OCI-M2 (cell line): ENCODE measurements around the gene CYBB.
A peak's percentile ranks its signal among the peaks of the same experiment; 100 is the strongest.
"Not testable (repeated sequence)": the region's sequence is repeated elsewhere in the genome, so short reads cannot be mapped to it uniquely, and the experiment has no call there.

Source experiments
- DNase-seq: peaks from one replicate; lab custom pipeline; 2025; ENCODE audit not compliant: unreplicated experiment; lab: John Stamatoyannopoulos, UW

CYBB gene

DNA sequence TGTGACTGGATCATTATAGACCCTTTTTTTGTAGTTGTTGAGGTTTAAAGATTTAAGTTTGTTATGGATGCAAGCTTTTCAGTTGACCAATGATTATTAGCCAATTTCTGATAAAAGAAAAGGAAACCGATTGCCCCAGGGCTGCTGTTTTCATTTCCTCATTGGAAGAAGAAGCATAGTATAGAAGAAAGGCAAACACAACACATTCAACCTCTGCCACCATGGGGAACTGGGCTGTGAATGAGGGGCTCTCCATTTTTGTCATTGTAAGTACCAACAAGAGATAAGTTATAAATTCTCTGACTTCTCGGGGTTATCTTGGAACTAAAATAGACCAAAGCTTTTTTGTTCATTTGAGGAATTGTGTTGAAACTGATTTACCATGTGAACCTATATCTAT lies at the start of gene CYBB:
TSS of gene CYBB (plus strand) at position 203 of the 400 bp plus-strand sequence. CDS start at position 222, 19 bp downstream.
- no peak for DNase-seq

DNA sequence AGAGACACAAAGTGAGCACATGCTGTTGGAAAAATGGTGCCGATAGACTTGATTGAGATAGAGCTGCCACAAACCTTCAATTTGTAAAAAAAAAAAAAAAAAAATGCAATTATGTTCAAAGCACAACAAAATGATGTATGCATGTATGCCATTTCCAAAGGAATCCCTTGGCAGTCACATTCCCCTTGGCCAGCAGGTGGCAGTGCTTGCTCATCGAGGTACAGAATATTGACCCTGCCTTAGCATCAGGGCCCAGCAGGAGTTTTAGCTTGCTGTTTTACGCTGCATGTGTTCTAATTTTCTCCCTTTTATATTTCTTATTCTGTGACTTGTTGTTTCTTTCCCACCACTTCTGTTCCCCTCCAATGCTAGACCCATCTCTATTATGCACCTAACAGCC lies 34.5 kb upstream of the CYBB start:
- DNase-seq = peak; percentile 11

DNA sequence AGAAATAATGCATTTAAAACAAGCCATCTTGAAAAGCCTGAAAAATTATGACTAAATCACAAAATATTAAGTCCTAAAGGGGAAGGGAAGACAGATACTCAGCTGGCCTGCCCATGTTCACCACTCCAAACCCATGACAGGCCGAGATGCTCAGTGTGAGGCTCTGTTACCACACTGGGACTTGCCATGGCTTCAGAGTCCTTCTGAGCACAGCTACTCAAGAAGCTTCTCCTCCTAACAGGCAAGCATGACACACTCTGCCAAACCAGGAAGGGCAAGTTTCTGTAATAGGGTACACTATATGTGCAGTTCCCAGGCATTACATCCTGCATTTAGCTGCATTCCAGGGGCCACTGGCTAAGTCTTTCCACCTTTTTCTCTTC lies 34.0 kb upstream of the CYBB start:
- no peak for DNase-seq

DNA sequence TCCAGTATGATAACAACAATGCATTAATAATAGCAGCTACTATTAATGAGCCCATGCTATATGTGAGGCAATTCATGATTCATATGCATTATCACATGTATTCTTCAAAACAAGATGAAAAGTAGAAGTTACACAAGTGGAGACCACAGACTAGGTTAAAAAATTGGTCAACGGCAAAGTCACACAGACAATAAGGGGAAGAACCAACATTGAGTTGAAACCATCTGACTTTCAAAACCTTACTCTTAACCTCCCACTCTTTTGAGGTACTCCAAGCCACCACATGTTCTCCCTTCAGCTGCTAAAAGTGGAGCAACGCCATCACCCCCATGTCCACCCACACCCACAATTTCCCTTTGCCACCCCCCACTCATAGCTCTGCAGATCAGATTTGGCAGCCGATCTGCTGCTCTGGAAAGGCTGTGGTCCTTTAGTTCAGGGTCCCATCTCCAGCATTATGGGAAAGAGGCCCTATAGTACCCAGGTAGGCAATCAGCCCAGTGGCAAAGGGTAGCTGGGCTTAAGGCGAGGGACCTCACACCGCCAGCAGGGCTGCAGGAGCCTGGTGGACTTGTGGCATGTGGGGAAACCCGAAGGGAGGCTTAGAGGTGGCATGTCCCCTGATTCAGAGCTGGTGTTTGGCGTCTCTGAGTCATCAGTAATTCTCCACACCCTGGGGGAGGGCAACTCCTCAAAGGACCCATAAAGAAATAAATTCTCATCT lies 33.5 kb upstream of the CYBB start:
- DNase-seq = no peak

DNA sequence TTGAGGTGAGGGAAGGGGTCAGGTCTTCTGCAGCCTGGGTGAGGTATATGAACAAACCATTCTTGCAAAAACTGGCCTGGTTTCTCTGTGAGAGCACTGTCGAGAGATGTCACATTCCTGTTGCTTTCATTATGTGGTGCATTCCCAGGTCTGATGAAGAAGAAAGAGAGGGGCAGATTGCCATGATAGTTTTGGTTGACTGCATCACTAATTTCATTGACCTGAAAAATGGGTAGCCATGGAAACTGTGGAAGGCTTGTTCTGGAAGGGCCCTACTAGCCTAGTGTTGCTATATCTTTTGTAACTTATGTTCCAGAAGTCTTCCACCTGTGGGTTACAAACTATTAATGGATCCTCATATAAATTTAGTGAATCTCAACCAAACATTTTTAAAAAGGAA lies 32.9 kb upstream of the CYBB start:
- DNase-seq = no peak

DNA sequence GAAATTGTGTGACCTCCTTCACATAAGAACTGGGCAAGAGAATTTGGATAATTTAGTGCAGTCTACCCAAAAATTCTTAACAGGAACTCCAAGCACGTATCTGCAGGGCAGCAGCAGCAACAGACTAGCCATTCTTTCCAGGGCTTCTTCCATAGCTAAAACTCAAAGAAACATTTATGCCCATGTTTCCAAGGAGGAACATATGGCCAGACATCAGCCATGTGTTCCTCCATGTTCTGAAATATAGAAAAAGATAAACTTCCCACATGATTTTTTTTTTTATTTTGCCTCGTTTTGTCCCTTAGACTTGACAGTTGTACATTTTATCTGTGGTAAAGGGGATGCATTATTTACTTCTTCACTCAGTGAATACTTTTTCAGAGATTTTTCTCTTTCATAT lies 27.6 kb upstream of the CYBB start:
- no peak for DNase-seq

DNA sequence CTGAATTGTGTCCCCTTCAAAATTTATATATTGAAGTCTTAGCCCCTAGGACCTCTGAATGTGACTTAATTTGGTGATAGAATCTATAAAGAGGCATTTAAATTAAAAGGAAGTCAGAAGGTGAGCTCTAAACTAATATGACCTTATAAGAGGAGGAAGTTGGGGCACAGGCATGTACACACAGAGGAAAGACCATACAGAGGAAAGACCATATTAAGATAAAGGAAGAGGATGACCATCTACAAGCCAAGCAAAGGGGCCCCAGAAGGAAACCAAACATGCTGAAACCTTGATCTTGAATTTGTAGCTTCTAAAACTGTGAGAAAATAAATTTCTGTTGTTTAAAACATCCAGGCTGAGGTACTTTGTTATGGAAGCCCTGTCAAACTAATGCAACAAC lies 26.9 kb upstream of the CYBB start:
- DNase-seq = no peak

DNA sequence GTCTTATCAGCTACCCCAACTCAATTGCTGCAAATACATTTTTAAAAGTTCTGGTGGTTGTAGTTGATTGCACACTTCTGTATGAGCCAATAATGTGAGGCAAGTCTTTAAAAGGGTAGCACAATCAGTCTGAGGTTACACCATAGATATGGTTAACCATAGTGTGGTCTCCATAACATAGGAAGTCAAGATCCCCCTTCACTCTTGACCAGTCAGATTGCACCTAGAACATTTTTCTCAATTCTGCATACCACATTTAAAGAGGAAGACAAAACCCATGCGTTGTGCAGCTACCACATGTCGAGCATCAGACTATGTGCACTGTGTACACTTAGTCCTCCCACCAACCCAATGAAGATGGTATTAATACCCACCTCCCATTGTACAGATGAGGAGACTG lies 26.5 kb upstream of the CYBB start:
- no peak for DNase-seq

DNA sequence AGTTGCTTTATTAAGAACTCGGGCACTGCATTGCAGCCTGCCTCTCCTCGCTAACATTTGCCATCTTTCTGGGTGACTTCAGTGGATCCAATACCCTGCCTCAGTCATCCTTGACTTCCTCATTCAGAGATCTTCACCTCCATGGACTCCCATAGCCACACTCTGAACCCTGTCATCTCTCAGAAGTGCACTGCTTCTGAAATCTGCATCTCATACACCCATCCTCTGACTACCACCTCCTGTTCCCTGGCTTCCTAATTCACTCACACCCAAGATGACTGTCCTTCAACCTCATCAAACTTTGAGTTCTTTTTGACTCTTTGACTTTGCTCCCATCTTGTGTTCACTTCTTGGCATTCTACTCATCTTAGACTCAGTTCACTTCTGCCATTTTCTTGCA lies 25.3 kb upstream of the CYBB start:
- DNase-seq = no peak

DNA sequence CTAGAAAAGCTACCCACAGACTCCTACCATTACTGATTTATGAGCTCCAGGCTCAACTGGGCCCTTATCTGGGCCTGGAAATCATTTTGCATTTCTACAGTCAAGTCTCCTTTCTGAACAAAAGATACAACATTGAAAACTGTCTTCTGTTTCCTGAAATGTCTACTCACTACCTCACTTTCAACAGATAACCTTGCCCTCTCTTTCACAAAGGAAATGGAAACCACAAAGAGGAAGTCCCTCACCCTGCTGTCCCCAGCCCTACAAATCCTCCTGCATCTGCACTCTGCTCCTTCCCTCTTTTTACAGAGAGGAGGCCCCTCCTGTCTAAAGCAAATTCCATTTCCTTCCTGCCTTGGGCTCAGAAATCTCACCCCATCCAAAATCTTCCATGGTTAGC lies 24.8 kb upstream of the CYBB start:
- peak; percentile 27 for DNase-seq

DNA sequence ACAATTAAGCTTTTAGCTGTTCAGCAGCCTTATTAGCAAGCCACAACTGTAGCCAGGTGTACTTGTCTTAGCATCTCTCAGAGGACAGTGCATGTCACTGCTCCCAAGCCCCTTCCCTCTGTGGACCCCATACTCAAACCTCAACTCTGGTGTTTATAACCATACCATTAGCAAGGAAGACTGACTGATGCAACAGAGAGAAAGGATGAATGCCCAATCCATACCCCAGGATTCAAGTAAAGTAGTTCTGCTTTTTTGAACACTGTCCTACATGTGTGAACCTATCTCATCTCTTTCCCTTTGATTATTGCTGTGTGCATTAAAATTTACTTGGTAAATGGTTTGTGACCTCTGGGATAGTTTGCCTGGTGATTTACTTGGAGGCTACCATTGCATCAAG lies 22.8 kb upstream of the CYBB start:
- no peak for DNase-seq

DNA sequence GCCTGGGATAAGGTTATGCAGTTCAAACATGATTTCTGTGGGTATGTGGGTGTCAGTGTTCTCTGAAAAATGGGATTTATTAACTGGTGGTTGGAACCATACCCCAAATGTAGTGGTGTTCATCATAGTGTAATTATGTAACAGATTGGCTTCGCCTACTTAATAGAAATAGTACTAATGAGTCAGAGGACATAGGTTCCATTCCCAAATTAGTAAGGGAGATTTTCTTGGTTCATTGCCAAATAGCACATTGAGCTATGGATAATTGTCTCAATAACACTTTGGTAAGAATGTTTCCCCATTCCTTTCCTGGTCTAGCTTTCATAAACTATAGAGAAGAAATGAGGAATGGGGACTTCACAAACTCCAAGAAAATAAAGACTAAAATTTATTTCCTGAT lies 20.5 kb upstream of the CYBB start:
- DNase-seq = no peak

DNA sequence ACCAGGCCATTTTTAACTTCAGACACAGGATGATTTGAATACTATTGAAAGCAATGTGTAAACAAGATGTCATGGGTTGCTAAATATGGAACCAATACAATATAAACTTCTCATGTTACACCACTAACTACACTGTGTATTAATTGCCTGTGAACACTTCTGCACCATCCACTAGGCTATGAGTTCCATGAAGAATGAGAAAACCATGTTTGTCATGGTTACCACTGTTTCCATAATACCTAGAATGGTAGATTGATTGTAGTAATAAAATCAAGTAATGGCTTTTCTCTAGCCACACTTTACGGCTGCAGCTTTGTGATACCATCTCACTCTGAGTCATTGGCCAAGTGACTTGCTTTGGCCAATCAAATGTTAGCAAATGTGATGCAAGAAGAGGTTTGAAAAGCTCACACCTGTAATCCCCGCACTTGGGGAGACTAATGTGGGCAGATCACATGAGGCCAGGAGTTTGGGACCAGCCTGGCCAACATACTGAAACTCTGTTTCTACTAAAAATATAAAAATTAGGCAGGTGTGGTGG lies 19.9 kb upstream of the CYBB start:
- DNase-seq = no peak

DNA sequence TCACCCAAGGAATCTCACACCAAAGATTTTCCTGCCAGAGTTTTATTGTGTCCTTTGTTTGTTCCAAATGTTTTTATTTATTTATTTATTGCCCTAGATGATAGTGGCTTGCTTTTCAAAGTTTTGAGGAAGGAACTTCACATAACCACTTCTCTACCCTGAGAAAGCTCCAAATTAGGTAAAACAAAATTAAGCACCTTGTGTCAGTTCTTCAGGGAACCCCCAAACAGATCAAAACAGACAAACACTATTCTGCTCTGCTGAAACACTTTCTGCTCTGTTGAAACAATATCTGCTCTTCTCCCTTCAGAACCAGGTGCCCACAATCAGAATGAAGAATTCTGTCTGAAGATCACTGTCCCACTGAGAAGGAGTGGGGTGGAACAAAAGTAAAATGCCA lies 16.5 kb upstream of the CYBB start:
- no peak for DNase-seq

DNA sequence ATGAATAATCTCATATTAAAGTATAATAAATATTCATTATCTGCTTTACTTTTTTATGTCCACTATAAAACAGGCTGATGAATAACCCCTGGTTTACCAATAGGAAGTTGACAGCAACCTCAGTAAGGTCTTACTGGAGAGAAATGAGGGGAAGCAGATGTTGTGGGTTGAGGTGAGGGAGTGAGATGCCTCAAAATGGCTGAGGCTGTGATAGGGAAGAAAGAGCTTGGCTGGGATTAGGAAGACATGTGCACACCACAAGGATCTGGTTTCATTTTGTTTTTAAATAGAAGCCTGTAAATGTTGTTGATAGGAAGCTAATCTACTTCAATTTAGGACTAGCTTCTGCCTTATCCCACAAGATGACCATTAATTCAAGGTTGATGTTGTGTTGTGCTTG lies 14.4 kb upstream of the CYBB start:
- no peak for DNase-seq

DNA sequence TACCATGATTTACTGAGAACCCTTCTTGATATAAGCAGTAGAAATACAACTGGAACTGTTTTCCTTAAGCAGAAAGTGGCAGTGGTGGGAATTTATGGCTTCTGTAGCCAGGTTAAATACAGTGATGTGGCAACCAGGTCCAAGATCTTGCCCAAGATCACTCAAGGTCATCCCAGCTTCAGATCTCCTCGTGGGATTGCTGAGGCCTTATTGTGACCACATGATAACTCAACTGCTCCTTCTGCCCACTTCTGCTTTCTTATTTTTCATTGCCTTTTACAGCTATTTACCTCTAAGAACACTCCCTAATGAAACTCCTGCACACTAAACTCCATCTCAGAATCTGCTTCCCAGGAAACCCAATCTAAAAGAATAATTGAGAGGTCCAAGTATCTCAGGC lies 12.4 kb upstream of the CYBB start:
- DNase-seq = no peak

DNA sequence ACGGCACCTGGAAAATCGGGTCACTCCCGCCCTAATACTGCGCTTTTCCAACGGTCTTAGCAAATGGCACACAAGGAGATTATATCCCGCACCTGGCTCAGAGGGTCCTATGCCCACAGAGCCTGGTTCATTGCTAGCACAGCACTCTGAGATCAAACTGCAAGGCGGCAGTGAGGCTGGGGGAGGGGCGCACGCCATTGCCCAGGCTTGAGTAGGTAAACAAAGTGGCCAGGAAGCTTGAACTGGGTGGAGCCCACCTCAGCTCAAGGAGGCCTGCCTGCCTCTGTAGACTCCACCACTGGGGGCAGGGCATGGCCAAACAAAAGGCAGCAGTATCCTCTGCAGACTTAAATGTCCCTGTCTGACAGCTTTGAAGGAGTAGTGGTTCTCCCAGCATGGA lies 11.0 kb upstream of the CYBB start:
- DNase-seq = not testable (repeated sequence)

DNA sequence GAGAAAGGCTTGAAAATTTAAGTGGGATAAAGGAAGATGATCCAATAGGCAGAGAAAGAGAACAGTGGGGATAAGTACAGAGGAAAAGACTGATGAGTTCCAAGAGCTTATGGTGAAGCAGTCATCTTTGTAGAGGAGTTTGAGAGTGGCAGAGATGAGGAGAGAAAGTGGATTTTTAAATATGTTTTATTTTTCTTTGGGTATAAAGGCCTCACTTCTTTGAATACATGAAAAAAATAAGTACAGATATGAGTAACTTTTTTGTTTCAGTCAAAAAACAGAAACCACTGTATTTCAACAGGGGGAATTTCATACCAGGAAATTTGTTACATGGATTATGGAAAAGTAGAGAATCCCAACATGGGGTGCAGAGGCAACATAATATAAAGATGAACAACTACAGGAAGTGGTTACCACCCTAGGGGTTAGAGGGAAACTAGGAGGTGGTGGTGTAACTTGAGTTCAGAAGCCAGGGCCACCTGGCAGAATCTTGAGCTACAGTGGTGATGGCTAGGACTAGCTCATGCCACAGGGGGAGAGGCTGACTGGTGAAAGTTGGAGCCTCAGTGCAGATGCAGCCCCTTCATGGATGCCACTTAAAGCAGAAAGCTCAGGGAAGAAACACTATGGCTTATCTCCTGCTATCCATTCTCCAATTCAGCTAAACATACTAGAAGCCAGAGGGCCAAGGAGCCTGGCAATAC lies 3.4 kb upstream of the CYBB start:
- no peak for DNase-seq

DNA sequence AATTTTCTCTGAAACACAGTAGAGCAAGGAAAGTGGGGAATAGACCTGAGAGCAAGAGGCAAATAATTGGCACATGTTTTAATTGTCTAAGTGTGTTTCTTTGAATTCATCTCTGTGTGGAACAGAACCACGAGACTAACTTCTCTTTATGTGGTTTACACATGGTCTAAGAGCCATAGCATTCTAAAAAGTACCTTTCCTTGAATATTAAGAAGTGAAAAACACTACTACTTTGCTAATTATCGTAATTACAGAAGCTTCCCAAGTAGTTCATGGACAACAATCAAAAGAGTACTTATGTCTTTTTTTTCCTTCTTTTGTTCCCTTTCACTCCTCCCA lies 2.9 kb upstream of the CYBB start:
- no peak for DNase-seq

DNA sequence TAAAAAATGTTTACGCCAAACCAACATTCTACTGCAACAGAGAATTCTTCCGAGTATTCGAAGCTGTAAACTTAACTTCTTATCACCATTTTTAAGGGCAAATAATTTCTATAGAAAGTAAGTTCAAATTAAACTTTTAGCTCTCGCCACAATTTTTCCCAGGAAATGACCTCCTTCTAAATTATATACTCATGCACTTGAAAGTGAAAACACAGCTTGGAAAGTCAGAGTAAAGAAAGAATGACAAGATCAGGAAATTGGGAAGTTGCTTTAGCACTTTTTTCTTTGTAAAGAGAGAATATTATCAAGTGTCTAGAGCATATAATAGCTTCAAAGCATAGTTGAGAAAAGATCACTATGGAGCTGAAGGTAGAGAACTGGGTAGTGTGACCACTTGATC lies 1.2 kb downstream of the CYBB start:
- DNase-seq = no peak

DNA sequence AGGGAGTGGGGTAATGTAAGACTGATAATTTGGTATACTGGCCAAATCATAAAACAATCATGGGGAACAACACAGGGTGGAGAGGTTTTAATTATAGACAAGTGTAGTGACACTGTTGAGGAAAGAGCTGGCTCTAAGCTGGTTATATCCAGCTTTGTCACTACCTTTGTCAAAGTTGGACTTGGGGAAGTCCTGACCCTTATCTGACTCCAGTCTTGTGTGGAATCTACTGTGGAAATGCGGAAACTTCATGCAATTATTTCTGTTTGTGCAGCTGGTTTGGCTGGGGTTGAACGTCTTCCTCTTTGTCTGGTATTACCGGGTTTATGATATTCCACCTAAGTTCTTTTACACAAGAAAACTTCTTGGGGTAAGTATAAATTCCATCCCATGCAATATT lies 2.0 kb downstream of the CYBB start:
- no peak for DNase-seq

DNA sequence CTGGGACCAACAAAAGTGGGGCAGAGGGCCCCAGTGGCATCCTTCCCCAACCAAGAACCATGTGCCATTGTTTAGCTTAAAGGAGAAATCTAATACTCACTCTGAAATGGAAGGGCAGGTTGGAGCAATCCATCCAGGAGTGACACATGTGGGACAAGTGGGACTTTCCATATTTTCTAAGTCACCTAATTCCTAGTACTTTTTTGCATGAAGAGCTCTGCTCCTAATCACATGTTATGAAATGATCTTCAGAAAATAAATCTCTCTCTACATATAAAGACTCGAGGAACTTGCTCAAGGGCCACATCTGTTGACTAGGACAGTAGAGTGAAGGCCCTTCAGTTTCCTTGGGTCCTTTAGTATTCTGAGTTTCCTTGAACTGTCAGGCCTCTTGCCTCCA lies 2.5 kb downstream of the CYBB start:
- DNase-seq = no peak

DNA sequence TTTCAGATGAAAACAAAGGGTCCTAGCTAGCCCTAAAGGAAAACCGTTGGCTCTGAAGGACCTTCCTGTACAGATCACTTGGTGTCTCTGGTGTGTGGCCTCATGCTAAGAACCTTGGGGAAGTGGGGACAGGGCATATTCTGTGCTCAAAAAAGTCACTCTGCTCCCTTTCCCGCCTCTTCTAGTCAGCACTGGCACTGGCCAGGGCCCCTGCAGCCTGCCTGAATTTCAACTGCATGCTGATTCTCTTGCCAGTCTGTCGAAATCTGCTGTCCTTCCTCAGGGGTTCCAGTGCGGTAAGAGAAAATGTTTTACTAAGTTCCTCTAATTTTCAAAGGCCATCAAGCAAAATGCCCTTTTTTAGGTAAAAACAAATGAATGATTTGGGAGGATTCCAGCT lies 3.4 kb downstream of the CYBB start:
- no peak for DNase-seq
